ENCODE data around the gene MED13L.

GRCh38 chr12:116165036-116165425 is 112.5 kb downstream of the MED13L start:
- TF ChIP-seq CTCF (IDR thresholded peaks at IDR 0.05; ENCODE audit: borderline replicate concordance, extremely low read depth, low read length, poor library complexity, severe bottlenecking) (no peak), EZH2 (IDR thresholded peaks at IDR 0.05; ENCODE audit: borderline replicate concordance, low read depth, low read length, severe bottlenecking) (no peak)

All from DND-41 (cell line).